ENCODE results near the gene FLVCR1.

FLVCR1 gene

GRCh38 chr1:212847549-212847948, 10.5 kb upstream of the FLVCR1 start, which contains the start of gene SPATA45:
TSS of gene SPATA45 (minus strand) at chr1:212847649. CDS start at chr1:212836149, 11,500 bp downstream.
- no peak within 1 kb of the TSS for H2AFZ ChIP-seq (ENCODE audit: low read depth, low read length, severe bottlenecking)
- H3F3A ChIP-seq (ENCODE audit: insufficient read depth): no peaks in the 10 kb centered on the region
- H3K27ac ChIP-seq (ENCODE audit: low read depth, low read length): no peak within 1 kb of the TSS
- no peaks in the 10 kb centered on the region for H3K27me3 ChIP-seq (ENCODE audit: low read length)
- no peaks in the 10 kb centered on the region for H3K9me2 ChIP-seq (replicated peaks; ENCODE audit: insufficient read depth, low read length)
- no peak for TF ChIP-seq EZH2phosphoT487 (conservative IDR thresholded peaks at IDR 0.05; ENCODE audit: low read length)
- no peak for TF ChIP-seq CTCF (IDR thresholded peaks at IDR 0.05; ENCODE audit: insufficient read depth, low read length, poor library complexity, severe bottlenecking)
- no peaks in the 10 kb centered on the region for H3K9me3 ChIP-seq (ENCODE audit: insufficient read depth, low read length)
- H3K36me3 ChIP-seq (ENCODE audit: low read length): no peaks in the 10 kb centered on the region
- no peak within 1 kb of the TSS for H3K4me2 ChIP-seq (ENCODE audit: low read depth, low read length, poor library complexity, severe bottlenecking)
- no peak within 1 kb of the TSS for H3K4me3 ChIP-seq (ENCODE audit: insufficient read depth, low read length, poor library complexity, severe bottlenecking)
- H4K20me1 ChIP-seq (ENCODE audit: low read depth, low read length): no peaks in the 10 kb centered on the region
- H3K9ac ChIP-seq (ENCODE audit: low read length): no peak within 1 kb of the TSS
- no peaks in the 10 kb centered on the region for H3K79me2 ChIP-seq (ENCODE audit: insufficient read depth, low read length)

- no peaks in the 10 kb centered on the region for H3K27me3 ChIP-seq (ENCODE audit: low read length)
- no peaks in the 10 kb centered on the region for H3K9me2 ChIP-seq (replicated peaks; ENCODE audit: insufficient read depth, low read length)
Measured at GRCh38 chr1:212852105-212852688, 5.9 kb upstream of the FLVCR1 start.

GRCh38 chr1:212853658-212854057, 4.4 kb upstream of the FLVCR1 start:
- Histone ChIP-seq H3K27me3 (ENCODE audit: low read length) (no peaks in the 10 kb centered on the region), H3K27ac (ENCODE audit: low read depth, low read length) (no peak overlapping the region), H4K20me1 (ENCODE audit: low read depth, low read length) (no peaks in the 10 kb centered on the region), H3K9me2 (replicated peaks; ENCODE audit: insufficient read depth, low read length) (no peaks in the 10 kb centered on the region), H3K4me3 (ENCODE audit: insufficient read depth, low read length, poor library complexity, severe bottlenecking) (no peak overlapping the region), H3K9me3 (ENCODE audit: insufficient read depth, low read length) (no peaks in the 10 kb centered on the region), H3K4me2 (ENCODE audit: low read depth, low read length, poor library complexity, severe bottlenecking) (no peak overlapping the region), H3K36me3 (ENCODE audit: low read length) (no peaks in the 10 kb centered on the region), H3K9ac (ENCODE audit: low read length) (no peak overlapping the region), H3K79me2 (ENCODE audit: insufficient read depth, low read length) (peaks cover 20% of the 10 kb centered on the region), H3F3A (ENCODE audit: insufficient read depth) (no peaks in the 10 kb centered on the region), H2AFZ (ENCODE audit: low read depth, low read length, severe bottlenecking) (no peak overlapping the region)
- no peak for TF ChIP-seq EZH2phosphoT487 (conservative IDR thresholded peaks at IDR 0.05; ENCODE audit: low read length)
- no peak for TF ChIP-seq CTCF (IDR thresholded peaks at IDR 0.05; ENCODE audit: insufficient read depth, low read length, poor library complexity, severe bottlenecking)

More at GRCh38 chr1:212852105-212852688, 5.9 kb upstream of the FLVCR1 start:
- no peak overlapping the region for H3K27ac ChIP-seq (ENCODE audit: low read depth, low read length)
- H3K9ac ChIP-seq (ENCODE audit: low read length): no peak overlapping the region
- no peak overlapping the region for H3K4me2 ChIP-seq (ENCODE audit: low read depth, low read length, poor library complexity, severe bottlenecking)
- H2AFZ ChIP-seq (ENCODE audit: low read depth, low read length, severe bottlenecking): no peak overlapping the region
- H3K9me3 ChIP-seq (ENCODE audit: insufficient read depth, low read length): no peaks in the 10 kb centered on the region
- no peak for TF ChIP-seq CTCF (IDR thresholded peaks at IDR 0.05; ENCODE audit: insufficient read depth, low read length, poor library complexity, severe bottlenecking)
- no peak for TF ChIP-seq EZH2phosphoT487 (conservative IDR thresholded peaks at IDR 0.05; ENCODE audit: low read length)
- H3K4me3 ChIP-seq (ENCODE audit: insufficient read depth, low read length, poor library complexity, severe bottlenecking): no peak overlapping the region
- H3K36me3 ChIP-seq (ENCODE audit: low read length): no peaks in the 10 kb centered on the region
- peaks cover 9% of the 10 kb centered on the region for H3K79me2 ChIP-seq (ENCODE audit: insufficient read depth, low read length)
- H4K20me1 ChIP-seq (ENCODE audit: low read depth, low read length): no peaks in the 10 kb centered on the region
- no peaks in the 10 kb centered on the region for H3F3A ChIP-seq (ENCODE audit: insufficient read depth)

Data from SU-DHL-6 (cell line).